Measurements from ENCODE around the gene COL23A1. TPM values are rescaled to one million over a fixed set of nuclear protein-coding genes. Genes with fewer than 3 reads are reported as not detected.

Gene COL23A1
- total RNA-seq, 1 experiment from 2014 or later: 0.08 TPM

DNA sequence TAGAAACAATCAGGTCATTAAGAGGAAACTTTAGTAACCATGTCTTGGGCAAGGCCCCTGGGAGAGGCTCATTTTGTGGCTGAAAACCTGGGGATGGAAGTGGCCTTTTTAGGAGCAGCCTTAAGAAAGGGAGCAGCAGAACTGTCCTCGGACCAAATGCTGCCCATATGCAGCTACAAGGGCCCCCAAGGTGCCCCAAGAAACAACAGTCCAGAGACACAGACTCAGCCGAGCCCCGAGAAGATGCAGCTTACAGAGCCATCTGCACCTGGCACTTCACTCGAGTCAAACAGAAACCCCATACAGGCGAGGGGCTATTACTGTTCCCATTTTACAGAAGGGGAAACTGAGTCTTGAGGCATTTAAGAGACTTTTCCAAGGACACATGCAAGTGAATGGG, 58.0 kb downstream of the COL23A1 start:
- no peak for DNase-seq (ENCODE audit: low spot score)

- no peak for DNase-seq (ENCODE audit: low spot score)
These were observed 58.4 kb downstream of the COL23A1 start for GRCh38 chr5:178531786-178532185.

- no peak for DNase-seq (ENCODE audit: low spot score)
These were observed 59.7 kb downstream of the COL23A1 start for GRCh38 chr5:178530526-178530925.

GRCh38 chr5:178529080-178529479, 61.1 kb downstream of the COL23A1 start:
- DNase-seq (ENCODE audit: low spot score): no peak

GRCh38 chr5:178527458-178528307, 62.5 kb downstream of the COL23A1 start:
- DNase-seq (ENCODE audit: low spot score): no peak

DNA sequence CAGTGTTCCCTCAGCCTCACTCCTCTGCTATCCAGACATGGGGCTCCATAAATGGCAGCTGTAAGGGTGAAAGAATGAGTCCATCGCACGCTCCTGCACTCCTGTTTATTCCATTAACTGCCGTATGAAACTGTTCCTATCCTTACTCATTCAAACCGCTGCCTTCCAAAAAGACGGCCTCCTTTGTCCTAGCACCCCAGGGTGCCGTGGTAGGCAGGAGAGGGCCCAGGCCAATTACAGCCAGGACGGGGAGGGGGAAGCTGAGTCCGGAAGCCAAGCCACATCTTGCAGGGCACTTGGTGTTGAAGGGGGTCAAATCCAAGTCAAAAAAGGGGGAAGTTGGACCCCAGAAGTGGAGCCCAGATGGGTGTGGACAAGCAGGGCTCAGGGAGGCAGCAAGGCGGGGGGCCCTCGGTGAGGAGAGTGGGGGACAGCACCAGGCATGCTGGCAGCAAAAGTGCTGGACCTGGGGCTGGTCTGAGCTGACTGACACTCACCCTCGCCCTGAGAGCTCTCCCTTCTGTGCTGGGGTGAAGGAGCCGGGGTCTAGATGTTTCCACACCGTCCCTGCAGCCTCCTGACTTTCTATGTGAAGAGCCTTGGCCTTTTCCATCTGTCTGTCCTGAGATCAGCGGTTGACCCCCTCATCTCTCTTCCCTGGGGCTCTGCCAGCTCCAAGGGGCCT, 63.3 kb downstream of the COL23A1 start:
- no peak for DNase-seq (ENCODE audit: low spot score)

DNA sequence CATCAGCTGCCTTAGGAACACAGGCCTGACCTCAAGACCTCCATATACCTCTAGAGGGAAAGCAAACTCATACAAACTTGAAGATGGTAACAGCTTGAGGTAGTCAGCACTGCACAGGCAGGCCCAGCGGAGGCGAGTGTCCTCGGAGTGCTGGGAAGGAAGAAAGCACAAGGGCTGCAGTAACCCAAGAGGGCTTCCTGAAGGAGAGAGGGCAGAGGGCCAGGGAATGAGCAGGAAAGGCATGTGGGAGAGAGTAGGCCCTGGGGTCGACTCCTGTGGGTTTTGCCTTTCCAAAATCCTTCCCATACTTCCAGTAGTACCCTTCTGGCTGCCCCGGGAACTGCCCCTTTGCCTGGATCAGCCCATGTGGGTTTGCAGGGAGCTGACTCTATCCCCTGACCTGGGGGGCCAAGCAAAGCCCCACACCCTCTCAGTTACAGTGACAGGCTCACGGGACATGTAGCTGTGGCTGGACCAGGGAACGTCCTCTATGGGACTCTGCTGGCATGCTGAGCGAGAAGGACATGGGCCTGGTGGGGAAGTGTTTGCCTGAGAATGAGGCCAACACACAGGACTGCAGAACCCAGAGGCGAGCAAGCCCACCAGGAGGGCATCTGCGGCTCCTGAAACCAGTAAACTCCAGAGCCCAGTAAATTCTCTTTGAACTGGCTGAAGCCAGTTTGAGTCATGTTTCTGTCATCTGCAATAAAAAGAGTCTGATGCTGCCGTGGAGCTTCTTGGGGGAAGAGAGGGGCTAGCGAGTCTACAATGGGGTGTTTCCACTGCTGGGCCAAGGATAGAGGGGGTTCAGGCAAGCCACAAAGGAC, 64.1 kb downstream of the COL23A1 start:
- no peak for DNase-seq (ENCODE audit: low spot score)

- DNase-seq (ENCODE audit: low spot score): no peak
These were observed 65.9 kb downstream of the COL23A1 start for GRCh38 chr5:178524093-178524882.

GRCh38 chr5:178522361-178522760, 67.8 kb downstream of the COL23A1 start:
- no peak for DNase-seq (ENCODE audit: low spot score)

- no peak for DNase-seq (ENCODE audit: low spot score)
These were observed 69.3 kb downstream of the COL23A1 start for GRCh38 chr5:178520851-178521250.

DNA sequence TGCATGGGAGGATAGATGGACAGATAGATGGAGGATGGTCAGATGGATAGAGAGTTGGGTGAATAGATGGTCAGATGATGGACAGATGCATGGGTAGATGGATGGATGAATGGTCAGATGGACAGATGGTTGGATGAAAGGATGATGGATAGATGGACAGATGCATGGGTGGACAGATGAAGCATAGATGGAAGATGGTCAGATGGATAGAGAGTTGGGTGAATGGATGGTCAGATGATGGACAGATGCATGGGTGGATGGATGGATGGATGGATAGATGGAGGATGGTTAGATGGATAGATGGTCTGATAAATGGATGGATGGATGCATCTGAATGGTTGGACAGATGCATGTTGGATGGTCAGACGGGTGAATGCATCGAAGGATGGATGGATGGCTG, 70.4 kb downstream of the COL23A1 start:
- DNase-seq (ENCODE audit: low spot score): no peak

DNA sequence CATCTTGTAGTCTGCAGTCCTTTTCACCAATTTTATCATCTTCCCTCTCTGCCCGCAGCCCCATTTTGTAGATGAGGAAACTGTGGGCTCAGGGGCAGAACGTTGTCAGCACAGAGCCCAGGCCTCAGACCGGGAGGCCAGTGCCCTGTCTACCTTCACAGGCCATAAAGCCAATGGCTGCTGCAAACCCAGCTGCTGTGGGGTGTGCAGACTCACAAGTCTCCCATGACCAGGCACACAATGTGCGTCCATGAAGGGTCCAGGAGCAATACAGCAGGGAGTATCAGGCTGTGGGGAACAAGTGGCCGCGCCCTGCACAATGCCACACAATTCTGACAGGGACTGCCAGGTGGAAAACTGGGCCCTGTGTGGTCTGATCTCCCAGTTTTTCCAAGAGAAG, 71.0 kb downstream of the COL23A1 start:
- DNase-seq (ENCODE audit: low spot score): no peak

DNA sequence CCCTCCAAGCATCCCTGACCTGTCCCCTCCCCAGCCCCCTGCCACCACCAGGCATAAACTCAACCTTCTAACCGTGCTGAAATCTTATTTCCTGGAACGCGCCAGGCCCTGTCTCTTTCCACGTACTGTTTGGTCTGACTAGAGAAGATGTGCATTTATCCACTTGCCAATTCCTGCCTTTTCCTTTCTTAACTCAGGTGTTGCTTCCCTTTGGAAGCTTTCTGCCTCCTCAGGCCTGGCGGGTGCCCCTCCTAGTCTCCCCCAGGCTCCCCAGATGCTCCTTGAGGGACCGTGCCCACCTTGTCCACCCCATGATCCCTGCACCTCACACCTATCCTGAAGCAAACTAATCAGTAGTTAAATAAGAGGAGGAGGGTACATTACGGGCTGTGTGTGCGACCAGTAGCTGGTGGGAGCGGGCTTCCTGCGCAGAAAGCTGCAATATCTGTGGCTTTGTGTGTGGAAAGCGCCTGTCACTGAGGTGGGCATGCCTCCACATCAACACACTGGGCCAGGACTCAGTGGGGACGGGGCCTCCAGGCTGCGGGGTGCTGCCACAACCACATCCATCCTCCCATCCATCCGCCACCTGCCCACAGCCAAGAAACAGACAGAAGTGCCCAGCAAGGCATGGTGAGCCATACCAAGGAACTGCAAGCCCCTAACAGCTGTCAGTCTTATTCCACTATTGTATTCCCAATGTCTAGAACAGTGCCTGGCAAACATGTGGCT, 73.5 kb downstream of the COL23A1 start:
- DNase-seq (ENCODE audit: low spot score): no peak

- DNase-seq (ENCODE audit: low spot score): no peak
These were observed 74.3 kb downstream of the COL23A1 start for GRCh38 chr5:178515776-178516503.

- DNase-seq (ENCODE audit: low spot score): no peak
These were observed 75.3 kb downstream of the COL23A1 start for GRCh38 chr5:178514851-178515418.

DNA sequence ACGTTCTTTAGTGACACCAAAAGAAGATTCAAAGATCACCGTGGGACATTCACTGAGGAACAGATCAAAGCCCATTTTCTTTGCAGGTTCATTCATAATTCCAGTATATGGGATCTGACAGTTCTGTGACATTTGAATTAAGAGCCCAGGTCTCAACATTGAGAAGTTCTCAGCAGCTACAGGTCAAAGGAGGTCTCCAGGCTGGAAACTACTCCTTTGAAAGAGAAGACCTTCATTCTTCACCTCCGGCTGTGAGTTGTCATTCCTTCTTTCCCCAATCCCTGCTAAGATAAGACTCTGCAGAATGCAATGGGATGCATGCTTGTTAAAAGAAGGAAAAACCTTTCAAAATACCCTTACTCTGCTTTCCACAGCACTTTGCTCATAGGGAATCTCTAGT, 79.0 kb downstream of the COL23A1 start:
- no peak for DNase-seq (ENCODE audit: low spot score)

- DNase-seq (ENCODE audit: low spot score): no peak
These were observed 80.6 kb downstream of the COL23A1 start for GRCh38 chr5:178509491-178510057.

DNA sequence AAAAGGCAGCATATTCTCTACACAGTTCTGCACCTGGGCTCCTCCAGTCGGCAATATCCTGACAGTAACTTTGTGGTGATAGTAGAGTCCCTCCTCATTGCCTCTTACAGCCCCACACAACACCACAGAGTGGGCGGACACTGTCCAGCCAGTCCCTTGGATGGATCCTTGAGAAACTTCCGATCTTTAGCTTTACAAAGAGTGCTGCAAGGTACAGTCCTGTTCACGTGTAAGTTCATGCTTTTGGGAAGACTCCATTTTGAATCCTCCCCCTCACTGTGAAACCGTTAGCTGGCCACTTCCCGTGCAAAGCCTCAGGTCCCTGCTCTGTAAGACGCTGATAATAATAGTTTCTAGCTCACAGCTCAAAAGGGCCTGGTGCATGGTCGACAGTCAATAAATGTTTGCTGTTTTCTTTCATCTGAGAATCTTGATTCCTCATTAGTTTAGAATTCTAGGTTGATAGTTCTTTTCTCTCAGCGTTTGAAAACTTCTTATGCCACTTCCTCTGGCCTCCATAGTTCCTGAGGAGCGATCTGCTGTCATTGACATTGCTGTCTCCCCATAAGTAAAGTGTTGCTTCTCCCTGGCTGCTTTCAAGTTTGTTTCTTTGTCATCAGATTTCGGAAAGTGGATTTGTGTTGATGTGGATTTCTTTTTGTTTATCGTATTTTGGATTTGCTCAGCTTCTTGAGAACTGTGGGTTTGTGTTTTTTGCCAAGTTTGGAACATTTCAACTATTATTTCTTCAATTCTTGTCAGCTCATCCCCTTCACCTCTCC, 82.9 kb downstream of the COL23A1 start:
- no peak for DNase-seq (ENCODE audit: low spot score)
